K562 (cell line): Measurements from ENCODE around the gene PCDHA13.

Experiments used
- CBFB ChIP-seq: sonication (generic); formaldehyde crosslinking; IDR thresholded peaks from 2 replicates; pipeline ENCODE4 v1.4.0; 2020; ENCODE audit warnings: mild to moderate bottlenecking, missing genetic modification reagents
- GABPB1 ChIP-seq: sonication (generic); formaldehyde crosslinking; IDR thresholded peaks from 2 replicates; pipeline ENCODE4 v1.8.0; 2022; ENCODE audit warnings: mild to moderate bottlenecking, missing genetic modification reagents
- HMG20B ChIP-seq: fragments of 250-450 bp; sonication (Bioruptor Pico); IDR thresholded peaks from 2 replicates; pipeline ENCODE4 v1.5.0; 2021; ENCODE audit warnings: mild to moderate bottlenecking
- POLR2A ChIP-seq: fragments of 450-650 bp; conservative IDR thresholded peaks from 2 replicates; pipeline ENCODE4 v1.6.1; 2016
- SMARCA5 ChIP-seq: fragments of 450-650 bp; IDR thresholded peaks from 2 replicates; pipeline ENCODE4 v1.6.1; 2016
- THRAP3 ChIP-seq: fragments of 450-650 bp; IDR thresholded peaks from 2 replicates; pipeline ENCODE4 v1.6.1; 2016; ENCODE audit warnings: mild to moderate bottlenecking, inconsistent platforms, borderline replicate concordance
- ZNF174 ChIP-seq: fragments of 250-450 bp; sonication (Bioruptor Pico); IDR thresholded peaks from 2 replicates; pipeline ENCODE4 v1.4.0; 2020; ENCODE audit warnings: mild to moderate bottlenecking
- TF ChIP-seq, protein P1 (sequence below): fragments of 250-450 bp; sonication (Bioruptor Pico); IDR thresholded peaks from 2 replicates; pipeline ENCODE4 v1.4.0; 2020
- TF ChIP-seq, protein P2 (sequence below): fragments of 450-650 bp; IDR thresholded peaks from 2 replicates; pipeline ENCODE4 v1.6.1; 2016; ENCODE audit warnings: antibody characterized with exemption

DNA sequence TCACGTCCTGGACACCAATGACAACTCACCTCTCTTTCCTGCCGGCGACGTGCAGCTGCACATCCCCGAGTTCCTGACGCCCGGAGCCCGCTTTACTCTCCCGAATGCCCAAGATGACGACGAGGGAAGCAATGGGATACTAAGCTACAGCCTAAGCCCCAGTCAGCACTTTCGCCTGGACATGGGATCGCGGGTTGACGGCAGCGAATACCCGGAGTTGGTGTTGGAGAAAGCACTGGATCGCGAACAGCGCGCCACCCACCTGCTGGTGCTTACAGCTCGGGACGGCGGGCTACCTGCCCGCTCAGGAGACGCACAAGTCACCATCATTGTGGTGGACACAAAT lies 45.3 kb downstream of the PCDHA13 start:
- no peak for TF ChIP-seq ZNF174 (CRISPR knock-in tag)
- TF ChIP-seq, protein P1, sequence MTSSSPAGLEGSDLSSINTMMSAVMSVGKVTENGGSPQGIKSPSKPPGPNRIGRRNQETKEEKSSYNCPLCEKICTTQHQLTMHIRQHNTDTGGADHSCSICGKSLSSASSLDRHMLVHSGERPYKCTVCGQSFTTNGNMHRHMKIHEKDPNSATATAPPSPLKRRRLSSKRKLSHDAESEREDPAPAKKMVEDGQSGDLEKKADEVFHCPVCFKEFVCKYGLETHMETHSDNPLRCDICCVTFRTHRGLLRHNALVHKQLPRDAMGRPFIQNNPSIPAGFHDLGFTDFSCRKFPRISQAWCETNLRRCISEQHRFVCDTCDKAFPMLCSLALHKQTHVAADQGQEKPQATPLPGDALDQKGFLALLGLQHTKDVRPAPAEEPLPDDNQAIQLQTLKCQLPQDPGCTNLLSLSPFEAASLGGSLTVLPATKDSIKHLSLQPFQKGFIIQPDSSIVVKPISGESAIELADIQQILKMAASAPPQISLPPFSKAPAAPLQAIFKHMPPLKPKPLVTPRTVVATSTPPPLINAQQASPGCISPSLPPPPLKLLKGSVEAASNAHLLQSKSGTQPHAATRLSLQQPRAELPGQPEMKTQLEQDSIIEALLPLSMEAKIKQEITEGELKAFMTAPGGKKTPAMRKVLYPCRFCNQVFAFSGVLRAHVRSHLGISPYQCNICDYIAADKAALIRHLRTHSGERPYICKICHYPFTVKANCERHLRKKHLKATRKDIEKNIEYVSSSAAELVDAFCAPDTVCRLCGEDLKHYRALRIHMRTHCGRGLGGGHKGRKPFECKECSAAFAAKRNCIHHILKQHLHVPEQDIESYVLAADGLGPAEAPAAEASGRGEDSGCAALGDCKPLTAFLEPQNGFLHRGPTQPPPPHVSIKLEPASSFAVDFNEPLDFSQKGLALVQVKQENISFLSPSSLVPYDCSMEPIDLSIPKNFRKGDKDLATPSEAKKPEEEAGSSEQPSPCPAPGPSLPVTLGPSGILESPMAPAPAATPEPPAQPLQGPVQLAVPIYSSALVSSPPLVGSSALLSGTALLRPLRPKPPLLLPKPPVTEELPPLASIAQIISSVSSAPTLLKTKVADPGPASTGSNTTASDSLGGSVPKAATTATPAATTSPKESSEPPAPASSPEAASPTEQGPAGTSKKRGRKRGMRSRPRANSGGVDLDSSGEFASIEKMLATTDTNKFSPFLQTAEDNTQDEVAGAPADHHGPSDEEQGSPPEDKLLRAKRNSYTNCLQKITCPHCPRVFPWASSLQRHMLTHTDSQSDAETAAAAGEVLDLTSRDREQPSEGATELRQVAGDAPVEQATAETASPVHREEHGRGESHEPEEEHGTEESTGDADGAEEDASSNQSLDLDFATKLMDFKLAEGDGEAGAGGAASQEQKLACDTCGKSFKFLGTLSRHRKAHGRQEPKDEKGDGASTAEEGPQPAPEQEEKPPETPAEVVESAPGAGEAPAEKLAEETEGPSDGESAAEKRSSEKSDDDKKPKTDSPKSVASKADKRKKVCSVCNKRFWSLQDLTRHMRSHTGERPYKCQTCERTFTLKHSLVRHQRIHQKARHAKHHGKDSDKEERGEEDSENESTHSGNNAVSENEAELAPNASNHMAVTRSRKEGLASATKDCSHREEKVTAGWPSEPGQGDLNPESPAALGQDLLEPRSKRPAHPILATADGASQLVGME (CRISPR knock-in tag): no peak
- TF ChIP-seq POLR2A: no peak
- TF ChIP-seq, protein P2, sequence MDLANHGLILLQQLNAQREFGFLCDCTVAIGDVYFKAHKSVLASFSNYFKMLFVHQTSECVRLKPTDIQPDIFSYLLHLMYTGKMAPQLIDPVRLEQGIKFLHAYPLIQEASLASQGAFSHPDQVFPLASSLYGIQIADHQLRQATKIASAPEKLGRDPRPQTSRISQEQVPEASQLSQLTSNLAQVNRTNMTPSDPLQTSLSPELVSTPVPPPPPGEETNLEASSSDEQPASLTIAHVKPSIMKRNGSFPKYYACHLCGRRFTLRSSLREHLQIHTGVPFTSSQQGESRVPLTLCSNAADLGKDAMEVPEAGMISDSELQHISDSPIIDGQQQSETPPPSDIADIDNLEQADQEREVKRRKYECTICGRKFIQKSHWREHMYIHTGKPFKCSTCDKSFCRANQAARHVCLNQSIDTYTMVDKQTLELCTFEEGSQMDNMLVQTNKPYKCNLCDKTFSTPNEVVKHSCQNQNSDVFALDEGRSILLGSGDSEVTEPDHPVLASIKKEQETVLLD: no peak
- no peak for TF ChIP-seq THRAP3
- no peak for TF ChIP-seq SMARCA5
- TF ChIP-seq GABPB1 (CRISPR knock-in tag): no peak
- TF ChIP-seq CBFB (CRISPR knock-in tag): no peak
- TF ChIP-seq HMG20B (CRISPR knock-in tag): no peak
